ENCODE data around the gene PUS10. TPM values are rescaled to one million over a fixed set of nuclear protein-coding genes. Genes with fewer than 3 reads are reported as not detected.
A peak's percentile ranks its signal among the peaks of the same experiment; 100 is the strongest.

Gene PUS10
- total RNA-seq (10.4 TPM), polyA plus RNA-seq (6.2 TPM)
- long read RNA-seq, donor 1 = 0 reads
- long read RNA-seq, donor 2, partial matches to known transcripts = 0 of 27 reads
- long read RNA-seq, donor 2, other reads (novel, unspliced or antisense) = 25 of 27 reads
- long read RNA-seq, donor 3, partial matches to known transcripts = 0 of 1 reads
- long read RNA-seq, donor 3, other reads (novel, unspliced or antisense) = 0 of 1 reads
- long read RNA-seq, donor 4 = 0 reads
- long read RNA-seq, donor 5 = 0 reads
- long read RNA-seq, donor 6, partial matches to known transcripts = 10 of 17 reads
- long read RNA-seq, donor 6, other reads (novel, unspliced or antisense) = 7 of 17 reads
- long read RNA-seq, donor 7, partial matches to known transcripts = 0 of 2 reads
- long read RNA-seq, donor 7, other reads (novel, unspliced or antisense) = 0 of 2 reads
- long read RNA-seq, donor 8 = 0 reads
- long read RNA-seq, donor 9 = 0 reads
- long read RNA-seq, donor 10 = 0 reads

- H3K4me1 ChIP-seq (ENCODE audit: control insufficient read depth in 2 of 2, insufficient read depth in 2 of 2, low read length in 2 of 2) = peaks cover 0 to 4% of the 10 kb centered on the region in 2 donors
- peak within 1 kb of the TSS; percentile 92 to 96 for H3K27ac ChIP-seq (ENCODE audit: low read depth in 1 of 2, low read length in 1 of 2)
- H3K36me3 ChIP-seq (ENCODE audit: control insufficient read depth in 2 of 2, insufficient read depth in 2 of 2, low read length in 1 of 2) = peaks cover 6 to 7% of the 10 kb centered on the region in 2 donors
- H3K27me3 ChIP-seq (ENCODE audit: control insufficient read depth in 2 of 2, insufficient read depth in 1 of 2, low read length in 1 of 2) = no peaks in the 10 kb centered on the region
- WGBS = under 1% methylated on average over 39 of the region's 39 CpGs
- H3K4me3 ChIP-seq (ENCODE audit: low read length in 2 of 2) = peak within 1 kb of the TSS; percentile 96 to 99
- DNase-seq (ENCODE audit: low read depth in 6 of 9, low spot score in 9 of 9) = peak in 8 of 9 donors; percentile 26 to 76 (median 64)
- H3K9me3 ChIP-seq (ENCODE audit: control insufficient read depth in 2 of 2, insufficient read depth in 1 of 2, low read length in 1 of 2) = peaks cover 0 to 10% of the 10 kb centered on the region in 2 donors
Observed at GRCh38 chr2:61017556-61018317, at the start of gene PUS10, which contains the start of gene PEX13. TSS of gene PUS10 (minus strand) at chr2:61018255. CDS start at chr2:61011890, 6,365 bp downstream. TSS of gene PEX13 (plus strand) at chr2:61017720. CDS start at chr2:61017760, 40 bp downstream.

- Histone ChIP-seq H3K27me3 (ENCODE audit: control insufficient read depth in 2 of 2, insufficient read depth in 1 of 2, low read length in 1 of 2) (no peaks in the 10 kb centered on the region), H3K9me3 (ENCODE audit: control insufficient read depth in 2 of 2, insufficient read depth in 1 of 2, low read length in 1 of 2) (no peaks in the 10 kb centered on the region), H3K4me1 (ENCODE audit: control insufficient read depth in 2 of 2, insufficient read depth in 2 of 2, low read length in 2 of 2) (peaks cover 0 to 3% of the 10 kb centered on the region in 2 donors), H3K36me3 (ENCODE audit: control insufficient read depth in 2 of 2, insufficient read depth in 2 of 2, low read length in 1 of 2) (peaks cover 0 to 3% of the 10 kb centered on the region in 2 donors), H3K4me3 (ENCODE audit: low read length in 2 of 2) (peak within 1 kb of the TSS; percentile 58), H3K27ac (ENCODE audit: low read depth in 1 of 2, low read length in 1 of 2) (peak within 1 kb of the TSS in 1 of 2 donors; percentile 46)
- WGBS = under 1% methylated on average over 112 of the region's 112 CpGs
- peak; percentile 6 to 92 (median 79) for DNase-seq (ENCODE audit: low read depth in 6 of 9, low spot score in 9 of 9)
Observed at GRCh38 chr2:61065714-61066709, 48.0 kb upstream of the PUS10 start, which contains the start of gene SANBR. TSS of gene SANBR (plus strand) at chr2:61065871. CDS start at chr2:61070351, 4,480 bp downstream.

- Histone ChIP-seq H3K4me3 (ENCODE audit: low read length in 2 of 2) (no peak overlapping the region), H3K9me3 (ENCODE audit: control insufficient read depth in 2 of 2, insufficient read depth in 1 of 2, low read length in 1 of 2) (no peaks in the 10 kb centered on the region), H3K27ac (ENCODE audit: low read depth in 1 of 2, low read length in 1 of 2) (no peak overlapping the region), H3K27me3 (ENCODE audit: control insufficient read depth in 2 of 2, insufficient read depth in 1 of 2, low read length in 1 of 2) (no peaks in the 10 kb centered on the region), H3K4me1 (ENCODE audit: control insufficient read depth in 2 of 2, insufficient read depth in 2 of 2, low read length in 2 of 2) (peaks cover 3 to 9% of the 10 kb centered on the region in 2 donors), H3K36me3 (ENCODE audit: control insufficient read depth in 2 of 2, insufficient read depth in 2 of 2, low read length in 1 of 2) (peaks cover 0 to 2% of the 10 kb centered on the region in 2 donors)
- no peak for DNase-seq (ENCODE audit: low read depth in 6 of 9, low spot score in 9 of 9)
Observed at GRCh38 chr2:61059382-61059781, 41.3 kb upstream of the PUS10 start.

- Histone ChIP-seq H3K4me3 (ENCODE audit: low read length in 2 of 2) (no peak overlapping the region), H3K27me3 (ENCODE audit: control insufficient read depth in 2 of 2, insufficient read depth in 1 of 2, low read length in 1 of 2) (no peaks in the 10 kb centered on the region), H3K9me3 (ENCODE audit: control insufficient read depth in 2 of 2, insufficient read depth in 1 of 2, low read length in 1 of 2) (no peaks in the 10 kb centered on the region), H3K36me3 (ENCODE audit: control insufficient read depth in 2 of 2, insufficient read depth in 2 of 2, low read length in 1 of 2) (peaks cover 0 to 4% of the 10 kb centered on the region in 2 donors), H3K27ac (ENCODE audit: low read depth in 1 of 2, low read length in 1 of 2) (no peak overlapping the region), H3K4me1 (ENCODE audit: control insufficient read depth in 2 of 2, insufficient read depth in 2 of 2, low read length in 2 of 2) (peaks cover 3 to 9% of the 10 kb centered on the region in 2 donors)
- no peak for DNase-seq (ENCODE audit: low read depth in 6 of 9, low spot score in 9 of 9)
Observed at GRCh38 chr2:61057562-61057961, 39.5 kb upstream of the PUS10 start.

GRCh38 chr2:61055557-61055956 lies 37.5 kb upstream of the PUS10 start:
- Histone ChIP-seq H3K27me3 (ENCODE audit: control insufficient read depth in 2 of 2, insufficient read depth in 1 of 2, low read length in 1 of 2) (no peaks in the 10 kb centered on the region), H3K9me3 (ENCODE audit: control insufficient read depth in 2 of 2, insufficient read depth in 1 of 2, low read length in 1 of 2) (no peaks in the 10 kb centered on the region), H3K36me3 (ENCODE audit: control insufficient read depth in 2 of 2, insufficient read depth in 2 of 2, low read length in 1 of 2) (peaks cover 0 to 6% of the 10 kb centered on the region in 2 donors), H3K4me3 (ENCODE audit: low read length in 2 of 2) (no peak overlapping the region), H3K4me1 (ENCODE audit: control insufficient read depth in 2 of 2, insufficient read depth in 2 of 2, low read length in 2 of 2) (peaks cover 3 to 9% of the 10 kb centered on the region in 2 donors), H3K27ac (ENCODE audit: low read depth in 1 of 2, low read length in 1 of 2) (peak overlapping the region; percentile 25 to 90)
- DNase-seq (ENCODE audit: low read depth in 6 of 9, low spot score in 9 of 9) = peak in 7 of 9 donors; percentile 9 to 63 (median 37)
- 31% methylated on average over 2 of the region's 2 CpGs for WGBS

GRCh38 chr2:61045999-61046398 lies 27.9 kb upstream of the PUS10 start:
- Histone ChIP-seq H3K4me1 (ENCODE audit: control insufficient read depth in 2 of 2, insufficient read depth in 2 of 2, low read length in 2 of 2) (peaks cover 0 to 3% of the 10 kb centered on the region in 2 donors), H3K4me3 (ENCODE audit: low read length in 2 of 2) (no peak overlapping the region), H3K36me3 (ENCODE audit: control insufficient read depth in 2 of 2, insufficient read depth in 2 of 2, low read length in 1 of 2) (peaks cover 4 to 25% of the 10 kb centered on the region in 2 donors), H3K27me3 (ENCODE audit: control insufficient read depth in 2 of 2, insufficient read depth in 1 of 2, low read length in 1 of 2) (no peaks in the 10 kb centered on the region), H3K27ac (ENCODE audit: low read depth in 1 of 2, low read length in 1 of 2) (no peak overlapping the region), H3K9me3 (ENCODE audit: control insufficient read depth in 2 of 2, insufficient read depth in 1 of 2, low read length in 1 of 2) (no peaks in the 10 kb centered on the region)
- WGBS = 83% methylated on average over 4 of the region's 4 CpGs
- no peak for DNase-seq (ENCODE audit: low read depth in 6 of 9, low spot score in 9 of 9)

- Histone ChIP-seq H3K4me1 (ENCODE audit: control insufficient read depth in 2 of 2, insufficient read depth in 2 of 2, low read length in 2 of 2) (peaks cover 0 to 3% of the 10 kb centered on the region in 2 donors), H3K36me3 (ENCODE audit: control insufficient read depth in 2 of 2, insufficient read depth in 2 of 2, low read length in 1 of 2) (peaks cover 4 to 25% of the 10 kb centered on the region in 2 donors), H3K9me3 (ENCODE audit: control insufficient read depth in 2 of 2, insufficient read depth in 1 of 2, low read length in 1 of 2) (no peaks in the 10 kb centered on the region), H3K27me3 (ENCODE audit: control insufficient read depth in 2 of 2, insufficient read depth in 1 of 2, low read length in 1 of 2) (no peaks in the 10 kb centered on the region), H3K4me3 (ENCODE audit: low read length in 2 of 2) (no peak overlapping the region), H3K27ac (ENCODE audit: low read depth in 1 of 2, low read length in 1 of 2) (no peak overlapping the region)
- WGBS = 97% methylated on average over 2 of the region's 2 CpGs
- DNase-seq (ENCODE audit: low read depth in 6 of 9, low spot score in 9 of 9) = no peak
Observed at GRCh38 chr2:61045226-61045625, 27.2 kb upstream of the PUS10 start.

- H3K27ac ChIP-seq (ENCODE audit: low read depth in 1 of 2, low read length in 1 of 2) = no peak overlapping the region
- peaks cover 4 to 25% of the 10 kb centered on the region in 2 donors for H3K36me3 ChIP-seq (ENCODE audit: control insufficient read depth in 2 of 2, insufficient read depth in 2 of 2, low read length in 1 of 2)
- no peaks in the 10 kb centered on the region for H3K9me3 ChIP-seq (ENCODE audit: control insufficient read depth in 2 of 2, insufficient read depth in 1 of 2, low read length in 1 of 2)
- H3K4me3 ChIP-seq (ENCODE audit: low read length in 2 of 2) = no peak overlapping the region
- 92% methylated on average over 4 of the region's 4 CpGs for WGBS
- no peaks in the 10 kb centered on the region for H3K27me3 ChIP-seq (ENCODE audit: control insufficient read depth in 2 of 2, insufficient read depth in 1 of 2, low read length in 1 of 2)
- no peak for DNase-seq (ENCODE audit: low read depth in 6 of 9, low spot score in 9 of 9)
- H3K4me1 ChIP-seq (ENCODE audit: control insufficient read depth in 2 of 2, insufficient read depth in 2 of 2, low read length in 2 of 2) = peaks cover 0 to 3% of the 10 kb centered on the region in 2 donors
Observed at GRCh38 chr2:61044636-61045035, 26.6 kb upstream of the PUS10 start.

Data from thymus (tissue), 14 donors.